HuH-7.5 (cell line): Measurements from ENCODE around the gene CEP57.

Experiments used
- DNase-seq: peaks from one replicate; pipeline ENCODE4 v3.0.0; 2011; ENCODE audit warnings: low spot score

The CEP57 gene

DNA sequence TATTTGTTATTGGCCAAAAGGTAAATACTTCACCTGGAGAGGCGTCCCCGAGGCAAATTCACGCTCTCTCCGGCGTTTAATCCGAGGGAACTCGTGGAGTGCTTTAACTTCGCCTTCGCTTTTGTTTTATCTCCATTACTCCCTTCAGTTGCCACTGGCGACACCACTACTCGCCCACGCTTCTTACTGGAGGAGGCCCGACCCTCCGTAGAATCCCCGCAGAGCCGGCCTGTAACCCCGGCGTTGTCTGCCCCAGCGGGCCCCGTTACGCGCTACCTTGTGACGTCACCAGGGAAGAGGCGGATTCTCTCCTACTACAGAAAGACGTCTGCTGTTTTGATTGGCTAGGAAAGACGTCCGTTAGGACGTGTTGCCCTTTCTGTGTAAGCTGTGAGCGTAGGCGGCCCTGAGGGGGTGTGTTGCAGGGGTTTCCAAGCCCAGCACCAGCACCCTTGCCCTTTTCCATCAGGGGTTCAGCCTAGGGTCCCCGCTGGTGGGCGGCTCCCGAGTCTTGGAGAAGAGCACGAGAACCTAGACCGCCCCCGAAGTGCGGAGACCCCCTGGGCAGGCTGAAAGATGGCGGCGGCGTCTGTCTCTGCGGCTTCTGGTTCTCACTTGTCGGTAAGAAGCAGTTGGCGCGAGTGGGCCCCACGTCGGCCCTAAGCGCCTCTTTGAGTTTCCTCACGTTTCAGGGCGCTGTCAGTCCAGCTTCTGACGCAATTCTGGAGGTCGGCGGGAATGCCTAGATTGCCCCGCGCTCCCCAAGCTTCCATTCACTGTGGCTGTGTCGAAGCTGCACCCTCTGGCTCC is at the start of gene CEP57:
Gene CEP57, plus strand, starts transcription at position 376 of the 810 bp plus-strand sequence. Its CDS starts 201 bp downstream, at position 577.
- DNase-seq: peak; percentile 57

- no peak for DNase-seq
Observed at GRCh38 chr11:95750101-95750500, 40.2 kb upstream of the CEP57 start.

GRCh38 chr11:95751515-95751914 is 38.8 kb upstream of the CEP57 start:
- DNase-seq: no peak

DNA sequence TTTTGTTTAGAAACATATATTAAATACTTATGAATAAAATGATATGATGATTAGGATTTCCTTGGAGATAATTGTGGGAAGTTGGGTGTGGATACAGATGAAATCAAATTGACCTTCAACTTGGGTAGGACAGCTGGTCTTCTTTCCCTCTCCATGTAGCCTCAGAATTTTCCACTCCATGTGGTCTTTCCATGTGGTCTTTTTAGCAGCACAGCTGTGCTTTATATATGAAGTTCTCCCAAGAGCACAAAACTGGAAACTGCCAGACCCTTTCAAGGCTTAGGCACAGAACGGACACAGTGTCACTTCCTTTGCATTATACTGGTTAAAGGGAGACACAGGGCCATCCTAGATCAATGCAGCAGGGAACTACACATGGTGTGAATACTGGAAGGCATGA is 29.4 kb upstream of the CEP57 start:
- DNase-seq: no peak

DNA sequence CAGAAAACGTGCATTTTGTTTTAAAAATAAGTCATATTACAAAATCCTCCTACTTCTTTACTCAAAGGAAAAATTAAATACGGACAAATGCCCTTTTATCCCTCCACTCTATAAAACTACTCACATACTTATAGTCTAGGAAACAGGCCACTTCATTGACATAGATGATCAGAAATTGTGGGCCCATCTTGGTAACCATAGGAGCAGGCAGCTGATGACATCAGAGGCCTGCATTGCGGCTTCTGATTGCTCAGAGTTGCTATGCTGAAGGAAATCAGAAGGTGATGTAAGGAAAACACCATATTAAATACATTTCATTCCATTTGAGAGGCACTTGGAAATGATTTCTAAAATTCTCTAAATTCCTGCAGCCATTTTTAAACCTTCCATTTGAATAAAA is 27.8 kb upstream of the CEP57 start:
- DNase-seq: no peak

- no peak for DNase-seq
Observed at GRCh38 chr11:95764267-95764898, 25.9 kb upstream of the CEP57 start.

DNA sequence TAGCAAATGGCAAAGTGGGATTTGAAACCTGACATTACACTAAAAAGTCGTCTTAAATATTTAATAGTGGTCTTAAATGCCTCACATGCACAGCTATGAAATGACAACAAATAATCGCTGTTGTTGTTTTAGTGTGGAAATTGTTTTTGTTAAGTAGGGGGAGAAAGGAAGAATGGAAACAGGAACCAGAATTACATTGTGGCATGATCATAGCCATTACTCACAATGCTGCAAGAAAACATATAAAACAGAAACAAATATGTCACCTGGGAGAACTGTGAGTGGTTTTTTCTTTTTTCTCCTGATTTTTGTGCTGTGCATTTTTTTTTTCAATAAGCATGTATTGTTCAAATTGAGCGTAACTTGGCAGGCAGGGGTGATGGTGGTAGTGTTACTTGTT is 23.6 kb upstream of the CEP57 start:
- no peak for DNase-seq

GRCh38 chr11:95767498-95767897 is 22.8 kb upstream of the CEP57 start:
- no peak for DNase-seq

DNA sequence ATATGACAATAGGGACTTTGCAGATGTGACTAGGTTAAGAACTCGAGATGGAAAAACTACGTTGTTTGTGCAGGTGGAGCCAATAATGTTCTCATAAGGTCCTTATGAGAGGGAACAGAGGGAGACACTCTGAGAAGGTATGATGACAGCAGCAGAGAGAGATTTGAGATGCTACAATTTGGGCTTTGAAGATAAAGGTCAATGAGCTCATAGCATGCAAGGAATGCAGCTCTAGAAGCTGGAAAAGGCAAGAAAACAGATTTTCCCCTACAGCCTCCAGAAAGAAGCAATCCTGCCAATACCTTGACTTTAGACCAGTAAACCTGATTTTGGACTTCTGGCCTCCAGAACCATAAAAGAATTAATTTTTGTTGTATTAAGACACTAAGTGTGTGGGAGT is 21.8 kb upstream of the CEP57 start:
- DNase-seq: no peak

DNA sequence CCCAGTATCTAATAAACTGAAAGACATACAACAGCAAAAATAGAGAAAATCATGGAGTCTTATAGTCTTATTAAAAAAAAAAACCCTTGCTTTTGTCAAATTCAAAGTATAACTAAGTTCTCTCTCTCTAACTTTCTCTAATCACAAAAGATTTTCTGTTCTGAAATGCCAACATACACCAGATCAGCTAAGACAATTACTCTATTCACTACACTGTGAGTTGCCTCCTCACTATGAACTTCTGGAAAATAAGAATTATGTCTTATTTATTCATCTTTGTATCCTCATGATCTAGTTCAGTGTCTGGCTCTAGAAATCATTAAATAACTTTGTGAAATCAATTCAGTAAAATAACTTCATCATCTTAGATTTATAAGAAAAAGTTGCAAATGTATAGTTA is 13.4 kb upstream of the CEP57 start:
- no peak for DNase-seq

DNA sequence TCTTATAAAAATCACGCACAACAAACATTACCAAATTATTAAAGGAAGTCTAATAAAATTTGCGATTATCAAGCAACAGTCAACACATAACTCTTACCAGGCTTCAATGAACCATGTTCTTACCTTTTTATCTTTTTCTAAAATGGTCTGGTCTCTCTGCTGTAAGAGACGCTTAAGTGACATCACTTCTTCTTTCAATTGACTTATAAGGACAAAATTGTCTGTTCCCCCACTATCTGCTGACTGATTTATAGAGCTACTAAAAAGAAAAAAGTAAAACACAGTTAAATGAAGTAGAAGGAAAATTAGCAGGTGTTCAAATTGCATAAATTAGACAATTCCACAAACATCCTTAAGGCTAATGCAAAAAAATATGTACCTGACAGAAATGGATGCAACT is 11.6 kb upstream of the CEP57 start:
- DNase-seq: no peak

DNA sequence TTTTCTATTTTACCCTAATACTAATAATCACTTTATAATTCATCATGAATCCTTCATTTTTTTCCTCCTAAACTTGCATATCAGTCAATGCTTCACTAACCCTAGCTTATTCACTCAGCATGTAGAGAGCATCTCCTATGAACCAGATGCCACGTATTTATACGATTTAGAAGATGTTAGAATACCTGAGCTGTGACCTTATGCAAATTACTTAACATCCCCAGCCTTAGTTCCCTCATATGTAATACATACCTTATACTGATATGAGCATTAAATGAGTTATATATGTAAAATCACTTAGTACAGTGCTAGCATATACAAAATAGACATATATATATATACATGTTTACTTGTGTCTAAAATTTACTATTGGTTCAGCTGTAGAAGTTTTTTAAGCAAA is 9.8 kb upstream of the CEP57 start:
- no peak for DNase-seq

DNA sequence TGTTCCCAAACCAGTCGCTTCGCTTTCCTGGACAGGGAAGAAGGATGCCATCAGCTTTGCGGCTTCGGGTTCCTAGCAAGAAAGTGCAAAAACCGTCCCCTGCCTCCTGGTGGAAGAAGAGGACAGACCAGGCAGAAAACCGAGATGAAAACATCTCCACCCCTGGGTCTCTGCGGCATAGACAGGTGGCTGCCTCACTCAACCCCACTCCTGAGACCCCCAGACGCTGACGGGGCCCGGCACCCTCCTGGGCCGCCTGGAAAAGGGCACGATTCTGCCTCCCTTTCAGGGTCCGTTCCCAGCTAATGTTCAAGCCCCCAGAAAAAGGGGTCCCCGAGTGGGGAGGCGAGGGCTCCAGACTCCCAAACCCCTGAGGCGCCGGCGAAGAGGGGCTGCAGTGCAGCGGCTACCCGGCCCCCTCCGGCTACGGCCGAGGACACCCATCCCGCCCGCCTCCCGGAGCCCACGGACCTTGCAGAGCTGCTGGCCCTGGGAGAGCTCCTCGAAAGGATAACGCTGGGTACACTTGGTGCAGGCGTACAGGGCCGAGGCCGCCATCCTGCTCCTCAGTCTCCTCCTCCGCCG is 1.3 kb upstream of the CEP57 start:
- no peak for DNase-seq

GRCh38 chr11:95789506-95790122 is 684 bp upstream of the CEP57 start, which contains the start of gene FAM76B:
Gene FAM76B (minus strand): TSS chr11:95789782. CDS start chr11:95789478, 304 bp downstream.
- peak; percentile 45 for DNase-seq

GRCh38 chr11:95790933-95791708 is 823 bp downstream of the CEP57 start:
- DNase-seq: no peak

GRCh38 chr11:95791709-95792033 is 1.4 kb downstream of the CEP57 start:
- no peak for DNase-seq

DNA sequence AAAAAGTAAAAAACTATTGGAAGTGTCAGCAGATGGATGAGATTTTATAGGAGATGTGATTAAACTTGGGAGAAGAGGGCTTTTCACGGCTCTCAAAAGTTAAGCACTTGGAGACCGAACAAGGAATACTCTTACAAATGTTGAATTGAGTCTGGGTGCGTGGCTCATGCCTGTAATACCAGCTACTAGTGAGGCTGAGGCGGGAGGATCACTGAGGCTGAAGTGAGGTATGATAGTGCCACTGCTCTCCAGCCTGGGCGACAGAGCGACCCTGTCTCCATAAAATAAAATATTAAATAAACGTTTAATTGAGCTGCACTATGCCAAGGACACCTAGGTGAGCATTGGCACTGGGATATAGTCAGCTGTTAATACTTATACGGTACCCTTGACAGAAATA is 1.9 kb downstream of the CEP57 start:
- no peak for DNase-seq

DNA sequence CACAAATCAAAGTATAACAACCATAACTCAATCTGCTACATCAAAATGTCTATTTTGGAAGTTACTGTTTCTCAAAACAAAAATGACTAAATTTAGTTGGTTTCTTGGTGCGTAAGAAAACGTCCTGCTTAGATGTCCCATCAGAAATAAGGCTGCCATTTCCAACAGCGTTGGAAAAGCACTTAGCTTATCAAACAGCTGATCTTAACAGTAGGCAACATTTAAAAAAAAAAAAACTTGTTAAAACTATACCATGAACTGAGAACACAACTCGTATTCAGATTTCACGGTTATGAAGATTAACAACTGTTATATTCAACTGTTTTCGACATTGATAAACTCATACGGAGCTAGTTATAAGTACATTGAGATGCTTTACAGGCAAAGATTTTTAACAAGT is 2.4 kb downstream of the CEP57 start:
- no peak for DNase-seq

GRCh38 chr11:95793116-95793515 is 2.8 kb downstream of the CEP57 start:
- DNase-seq: no peak

DNA sequence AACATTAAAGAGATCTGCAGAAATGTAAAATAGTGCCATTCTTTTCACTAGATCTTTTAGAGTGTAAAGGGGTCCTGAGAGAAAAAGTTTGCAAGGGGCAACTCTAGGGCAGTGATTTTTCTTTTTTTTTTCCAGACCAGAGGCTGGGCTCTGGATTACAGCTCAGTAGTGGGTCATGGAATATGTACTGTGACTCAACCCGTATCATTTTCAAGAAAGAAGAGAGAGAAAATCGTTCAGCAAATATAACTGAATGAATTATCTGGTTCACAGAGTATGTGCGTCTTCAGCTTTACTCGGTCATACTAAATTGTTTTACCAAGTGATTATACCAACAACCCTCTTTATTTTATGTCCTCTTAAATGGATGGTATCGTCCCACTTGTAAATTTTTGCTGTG is 3.8 kb downstream of the CEP57 start:
- DNase-seq: no peak

- DNase-seq: no peak
Observed at GRCh38 chr11:95795627-95796295, 5.5 kb downstream of the CEP57 start.

GRCh38 chr11:95796501-95796900 is 6.2 kb downstream of the CEP57 start:
- DNase-seq: no peak
